ENCODE data around the gene PLA2G4E.

The PLA2G4E gene

GRCh38 chr15:41995476-41995855, 25.4 kb downstream of the PLA2G4E start:
- DNase-seq (ENCODE audit: low read depth, low spot score), result no peak
- H3K4me3 ChIP-seq (ENCODE audit: low read depth, low read length), result no peak overlapping the region
- TF ChIP-seq CTCF (IDR thresholded peaks at IDR 0.05; ENCODE audit: low read depth, low read length), result no peak
- in situ Hi-C loops (cut with HindIII; ENCODE audit: low sequenced_read_pairs), result no loop called here

- H3K4me3 ChIP-seq (ENCODE audit: low read depth, low read length), result no peak overlapping the region
- in situ Hi-C loops (cut with HindIII; ENCODE audit: low sequenced_read_pairs), result no loop called here
- no peak for TF ChIP-seq CTCF (IDR thresholded peaks at IDR 0.05; ENCODE audit: low read depth, low read length)
- DNase-seq (ENCODE audit: low read depth, low spot score), result no peak
Observed at GRCh38 chr15:41994772-41995475, 25.9 kb downstream of the PLA2G4E start.

- in situ Hi-C loops (cut with HindIII; ENCODE audit: low sequenced_read_pairs), result no loop called here
- DNase-seq (ENCODE audit: low read depth, low spot score), result no peak
- no peak for TF ChIP-seq CTCF (IDR thresholded peaks at IDR 0.05; ENCODE audit: low read depth, low read length)
- H3K4me3 ChIP-seq (ENCODE audit: low read depth, low read length), result no peak overlapping the region
Observed at GRCh38 chr15:41994171-41994650, 26.6 kb downstream of the PLA2G4E start.

DNA sequence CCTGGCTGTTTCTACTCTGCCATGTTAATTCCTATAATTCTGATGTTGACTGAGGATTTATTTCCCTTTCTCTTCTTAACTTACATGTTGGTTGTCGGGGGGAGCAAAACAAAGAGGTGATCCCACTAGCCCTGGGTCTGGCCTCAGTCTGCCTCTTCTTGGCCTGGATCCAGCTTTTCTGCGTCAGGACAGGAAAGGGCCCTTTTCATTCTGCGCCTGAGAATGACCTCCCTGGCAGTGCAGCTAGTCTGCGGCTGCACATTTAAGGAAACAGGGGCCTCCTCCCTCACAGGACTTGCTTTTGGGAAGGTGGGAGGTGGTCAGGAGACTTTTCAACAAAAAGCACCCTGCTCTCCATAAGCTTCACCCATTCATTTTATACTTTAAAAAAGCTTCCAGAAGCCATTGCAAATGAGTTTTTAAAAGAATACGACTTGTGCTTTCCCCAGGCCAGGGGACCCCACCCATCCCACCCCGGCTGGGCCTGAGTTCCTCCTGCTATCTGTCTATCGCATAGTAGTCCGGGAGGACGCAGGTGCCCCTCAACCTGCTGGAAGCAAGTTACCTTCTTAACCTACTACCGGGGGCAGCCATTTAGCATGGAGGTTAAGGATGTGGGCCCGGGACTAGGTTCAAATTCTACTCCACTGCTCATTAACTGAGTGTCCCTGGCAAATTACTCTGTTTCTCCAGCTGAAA, 27.2 kb downstream of the PLA2G4E start:
- TF ChIP-seq CTCF (IDR thresholded peaks at IDR 0.05; ENCODE audit: low read depth, low read length), result no peak
- DNase-seq (ENCODE audit: low read depth, low spot score), result no peak
- in situ Hi-C loops (cut with HindIII; ENCODE audit: low sequenced_read_pairs), result no loop called here
- no peak overlapping the region for H3K4me3 ChIP-seq (ENCODE audit: low read depth, low read length)

- H3K4me3 ChIP-seq (ENCODE audit: low read depth, low read length), result no peak overlapping the region
- TF ChIP-seq CTCF (IDR thresholded peaks at IDR 0.05; ENCODE audit: low read depth, low read length), result no peak
- no peak for DNase-seq (ENCODE audit: low read depth, low spot score)
- in situ Hi-C loops (cut with HindIII; ENCODE audit: low sequenced_read_pairs), result no loop called here
Observed at GRCh38 chr15:41992803-41993190, 28.0 kb downstream of the PLA2G4E start.

GRCh38 chr15:41992151-41992802, 28.6 kb downstream of the PLA2G4E start:
- no peak overlapping the region for H3K4me3 ChIP-seq (ENCODE audit: low read depth, low read length)
- TF ChIP-seq CTCF (IDR thresholded peaks at IDR 0.05; ENCODE audit: low read depth, low read length), result no peak
- in situ Hi-C loops (cut with HindIII; ENCODE audit: low sequenced_read_pairs), result no loop called here
- DNase-seq (ENCODE audit: low read depth, low spot score), result no peak
